Esophagus squamous epithelium (tissue), 5 donors: Measurements from ENCODE around the gene NBL1. TPM values are rescaled to one million over a fixed set of nuclear protein-coding genes. Genes with fewer than 3 reads are reported as not detected.

Experiments used
- DNase-seq: peaks from one replicate; lab custom pipeline; 2025; lab: John Stamatoyannopoulos, UW
- H3K27ac ChIP-seq, 4 donors: fragments of 200-600 bp; sonication (generic); one replicate each; pipeline ENCODE4 v1.5.1; 2016 to 2019; ENCODE audit warnings: mild to moderate bottlenecking in 1 of 4
- H3K27me3 ChIP-seq, 4 donors: fragments of 200-600 bp; sonication (generic); 1 replicate in 3 of 4; 2 replicates in 1 of 4; pipeline versions ENCODE4 v1.5.1 to v1.6.0; 2017 to 2021; ENCODE audit warnings: antibody characterized with exemption in 1 of 4
- H3K36me3 ChIP-seq, 3 donors: fragments of 200-600 bp; sonication (generic); one replicate each; pipeline ENCODE4 v1.5.1; 2016 to 2019
- H3K4me1 ChIP-seq, 3 donors: fragments of 200-600 bp; sonication (generic); one replicate each; pipeline ENCODE4 v1.5.1; 2017 to 2019
- H3K4me3 ChIP-seq, 4 donors: fragments of 200-600 bp; sonication (generic); 1 replicate in 3 of 4; 2 replicates in 1 of 4; pipeline ENCODE4 v1.5.1; 2016 to 2019; ENCODE audit warnings: mild to moderate bottlenecking in 2 of 4, moderate library complexity in 1 of 4
- H3K9me3 ChIP-seq, 3 donors: fragments of 200-600 bp; sonication (generic); one replicate each; pipeline ENCODE4 v1.5.1; 2016 to 2019
- POLR2A ChIP-seq, 4 donors: fragments of 450-650 bp; IDR thresholded peaks; one replicate each; pipeline ENCODE4 v1.6.1; 2017; ENCODE audit warnings: antibody characterized with exemption in 4 of 4, mild to moderate bottlenecking in 4 of 4, moderate library complexity in 3 of 4
- WGBS, 2 donors: methylation state at CpG; one replicate each; pipeline ENCODE4 v1.1.5; 2018; 5-methylcytosine and 5-hydroxymethylcytosine counted together
- intact Hi-C: fragments of 100-400 bp; cut with DNase I; formaldehyde crosslinking; loops from one replicate; pipeline ENCODE4 v1.15.0; 2022
- total RNA-seq, 4 donors: library from RNA; depleted of rRNA; stranded (reverse); fragments of >200 nt; gene quantifications; one replicate each; pipeline ENCODE4 v1.1.0, GENCODE V29; 2016
- TF ChIP-seq, protein P1 (sequence below), 6 experiments: fragments of 450-650 bp in 4 of 6; fragments of 200-600 bp in 2 of 6; sonication (generic) in 2 of 6; IDR thresholded peaks; one replicate each; pipeline ENCODE4 v1.5.1; 2016 to 2019; ENCODE audit warnings: antibody characterized with exemption in 6 of 6, mild to moderate bottlenecking in 4 of 6, moderate library complexity in 4 of 6
- donor health status: DM: yes; HTN: yes; CAD: no.

Gene NBL1
- total RNA-seq, 4 donors from 2014 or later, result 67.8 to 170 (median 95.1) TPM

DNA sequence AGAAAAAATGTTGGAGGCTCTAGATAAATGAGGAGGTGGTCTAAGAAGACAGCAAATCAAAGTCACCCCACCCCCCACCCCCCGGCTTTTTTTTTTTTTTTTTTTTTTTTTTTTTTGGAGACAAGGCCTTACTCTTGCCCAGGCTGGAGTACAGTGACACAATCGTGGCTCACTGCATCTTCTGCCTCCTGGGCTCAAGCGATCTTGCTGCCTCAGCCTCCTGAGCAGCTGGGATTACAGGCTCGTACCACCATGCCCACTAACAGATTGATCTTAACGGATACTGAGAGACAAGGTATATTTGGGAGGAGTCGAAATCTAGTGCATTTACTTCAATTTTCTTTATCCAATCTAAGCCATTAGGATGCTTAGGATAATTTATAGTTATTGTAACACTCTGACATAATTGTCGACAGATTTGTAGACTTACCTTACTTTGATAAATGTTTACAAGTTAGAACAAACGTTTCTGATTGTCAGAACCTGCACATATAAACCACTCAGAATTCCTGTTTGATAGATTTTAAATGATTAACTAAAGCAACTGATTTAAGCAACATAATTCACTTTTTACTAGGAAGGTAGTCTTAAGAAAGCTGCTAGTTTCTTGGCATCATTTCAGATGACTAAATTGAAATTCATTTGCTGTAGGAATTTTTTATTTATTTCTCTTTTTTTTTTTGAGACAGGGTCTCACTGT lies 33.7 kb upstream of the NBL1 start:
- TF ChIP-seq, protein P1, sequence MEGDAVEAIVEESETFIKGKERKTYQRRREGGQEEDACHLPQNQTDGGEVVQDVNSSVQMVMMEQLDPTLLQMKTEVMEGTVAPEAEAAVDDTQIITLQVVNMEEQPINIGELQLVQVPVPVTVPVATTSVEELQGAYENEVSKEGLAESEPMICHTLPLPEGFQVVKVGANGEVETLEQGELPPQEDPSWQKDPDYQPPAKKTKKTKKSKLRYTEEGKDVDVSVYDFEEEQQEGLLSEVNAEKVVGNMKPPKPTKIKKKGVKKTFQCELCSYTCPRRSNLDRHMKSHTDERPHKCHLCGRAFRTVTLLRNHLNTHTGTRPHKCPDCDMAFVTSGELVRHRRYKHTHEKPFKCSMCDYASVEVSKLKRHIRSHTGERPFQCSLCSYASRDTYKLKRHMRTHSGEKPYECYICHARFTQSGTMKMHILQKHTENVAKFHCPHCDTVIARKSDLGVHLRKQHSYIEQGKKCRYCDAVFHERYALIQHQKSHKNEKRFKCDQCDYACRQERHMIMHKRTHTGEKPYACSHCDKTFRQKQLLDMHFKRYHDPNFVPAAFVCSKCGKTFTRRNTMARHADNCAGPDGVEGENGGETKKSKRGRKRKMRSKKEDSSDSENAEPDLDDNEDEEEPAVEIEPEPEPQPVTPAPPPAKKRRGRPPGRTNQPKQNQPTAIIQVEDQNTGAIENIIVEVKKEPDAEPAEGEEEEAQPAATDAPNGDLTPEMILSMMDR (IDR thresholded peaks at IDR 0.05), result no peak
- TF ChIP-seq POLR2A (IDR thresholded peaks at IDR 0.05), result no peak
- Histone ChIP-seq H3K27me3 (no peaks in the 10 kb centered on the region), H3K4me1 (peaks cover 0 to 76% (median 11%) of the 10 kb centered on the region in 3 donors), H3K9me3 (no peaks in the 10 kb centered on the region), H3K27ac (peak overlapping the region in 2 of 4 donors; percentile 51 to 60), H3K36me3 (peaks cover 0 to 19% (median 0%) of the 10 kb centered on the region in 3 donors), H3K4me3 (no peak overlapping the region)
- DNase-seq, result no peak
- 19 to 36% methylated on average over 8 of the region's 8 CpGs for WGBS, 2 donors
- intact Hi-C loops, result no loop called here

DNA sequence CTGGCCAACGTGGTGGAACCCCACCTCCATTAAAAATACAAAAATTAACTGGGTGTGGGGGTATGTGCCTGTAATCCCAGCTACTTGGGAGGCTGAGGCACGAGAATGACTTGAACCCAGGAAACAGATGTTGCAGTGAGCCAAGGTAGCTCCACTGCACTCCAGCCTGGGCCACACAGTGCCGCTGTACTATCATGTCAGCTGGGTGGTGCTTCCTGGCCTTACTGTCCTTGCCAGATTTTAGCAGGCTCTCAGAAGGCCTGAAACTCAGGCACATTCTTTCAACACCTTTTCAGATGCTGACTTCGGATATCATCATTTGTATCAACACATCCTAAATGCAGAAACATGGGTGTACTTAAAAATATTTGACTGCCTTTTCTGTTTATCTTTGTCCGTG lies 31.6 kb upstream of the NBL1 start:
- no peak for DNase-seq
- Histone ChIP-seq H3K36me3 (peaks cover 0 to 38% (median 0%) of the 10 kb centered on the region in 3 donors), H3K4me1 (peaks cover 0 to 76% (median 5%) of the 10 kb centered on the region in 3 donors), H3K27me3 (no peaks in the 10 kb centered on the region), H3K9me3 (no peaks in the 10 kb centered on the region), H3K4me3 (no peak overlapping the region), H3K27ac (peak overlapping the region in 1 of 4 donors; percentile 19)
- intact Hi-C loops, result no loop called here
- TF ChIP-seq POLR2A (IDR thresholded peaks at IDR 0.05), result no peak
- TF ChIP-seq, protein P1 (IDR thresholded peaks at IDR 0.05), result no peak
- WGBS, 2 donors, result 82 to 84% methylated on average over 4 to 5 of the region's 5 CpGs

DNA sequence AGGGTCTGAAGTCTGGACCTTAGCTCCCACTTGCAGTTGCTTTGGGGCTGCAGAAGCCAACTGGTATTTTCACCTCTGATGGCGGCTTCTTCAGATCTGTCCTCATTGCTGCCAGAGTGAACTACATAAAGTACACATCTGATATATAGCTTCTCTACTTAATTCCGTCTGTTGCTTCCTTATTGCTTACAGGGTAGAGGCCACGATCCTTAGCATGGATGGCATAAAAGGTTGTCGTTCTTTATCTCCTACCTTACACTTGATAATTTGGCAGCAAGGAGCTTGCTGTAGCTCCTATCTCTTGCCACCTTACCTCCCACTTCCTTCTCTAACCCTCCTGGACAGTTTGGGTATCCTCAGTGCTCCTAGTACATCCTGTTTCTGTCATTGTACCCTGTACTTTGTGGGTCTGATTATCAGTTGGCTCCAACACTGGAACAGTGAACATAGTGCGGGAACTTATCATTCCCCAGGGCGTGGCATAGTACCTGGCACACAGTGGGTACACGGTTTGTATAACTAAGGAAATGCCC lies 30.9 kb upstream of the NBL1 start:
- Histone ChIP-seq H3K27ac (peak overlapping the region in 2 of 4 donors; percentile 9 to 19), H3K27me3 (no peaks in the 10 kb centered on the region), H3K4me3 (no peak overlapping the region), H3K9me3 (no peaks in the 10 kb centered on the region), H3K4me1 (peaks cover 0 to 76% (median 12%) of the 10 kb centered on the region in 3 donors), H3K36me3 (peaks cover 0 to 35% (median 0%) of the 10 kb centered on the region in 3 donors)
- TF ChIP-seq, protein P1 (IDR thresholded peaks at IDR 0.05), result no peak
- no peak for TF ChIP-seq POLR2A (IDR thresholded peaks at IDR 0.05)
- DNase-seq, result no peak
- intact Hi-C loops, result no loop called here
- 66 to 78% methylated on average over 7 of the region's 7 CpGs for WGBS, 2 donors

- Histone ChIP-seq H3K27me3 (no peaks in the 10 kb centered on the region), H3K27ac (peak overlapping the region in 1 of 4 donors; percentile 16), H3K36me3 (peaks cover 0 to 32% (median 0%) of the 10 kb centered on the region in 3 donors), H3K4me1 (peaks cover 0 to 81% (median 30%) of the 10 kb centered on the region in 3 donors), H3K4me3 (no peak overlapping the region), H3K9me3 (no peaks in the 10 kb centered on the region)
- DNase-seq, result no peak
- intact Hi-C loops, result no loop called here
- TF ChIP-seq POLR2A (IDR thresholded peaks at IDR 0.05), result no peak
- TF ChIP-seq, protein P1 (IDR thresholded peaks at IDR 0.05), result no peak
- WGBS, 2 donors, result 86 to 89% methylated on average over 5 of the region's 6 CpGs
These were observed 28.7 kb upstream of the NBL1 start for GRCh38 chr1:19615438-19615837.

GRCh38 chr1:19616489-19616888 lies 27.6 kb upstream of the NBL1 start:
- TF ChIP-seq POLR2A (IDR thresholded peaks at IDR 0.05), result no peak
- TF ChIP-seq, protein P1 (IDR thresholded peaks at IDR 0.05), result no peak
- Histone ChIP-seq H3K36me3 (peaks cover 0 to 32% (median 0%) of the 10 kb centered on the region in 3 donors), H3K4me3 (no peak overlapping the region), H3K9me3 (no peaks in the 10 kb centered on the region), H3K27me3 (no peaks in the 10 kb centered on the region), H3K4me1 (peaks cover 0 to 85% (median 39%) of the 10 kb centered on the region in 3 donors), H3K27ac (peak overlapping the region in 1 of 4 donors; percentile 1)
- DNase-seq, result no peak
- 52 to 60% methylated on average over 2 of the region's 2 CpGs for WGBS, 2 donors
- intact Hi-C loops, result no loop called here
